Natural killer cell (primary cell): ENCODE data around the gene SLC6A1. TPM values are rescaled to one million over a fixed set of nuclear protein-coding genes. Genes with fewer than 3 reads are reported as not detected.

Source experiments
- ATAC-seq, 3 donors: fragments of 150-1000 bp in 2 of 3; fragments of 200-7000 bp in 1 of 3; cut with Tn5 transposase; 1 replicate in 1 of 3; 2 replicates in 2 of 3; pipeline ENCODE4 v1.10.0; 2021; ENCODE audit warnings: mild to moderate bottlenecking in 2 of 3, moderate library complexity in 2 of 3
- DNase-seq, 2 donors: peaks; one replicate each; pipeline versions ENCODE4 v3.0.0 to v3.0.0-alpha.2; 2013 to 2021; ENCODE audit warnings: mixed read lengths in 1 of 2
- H3K27ac ChIP-seq: one replicate; pipeline ENCODE4 v1.5.1; 2013; ENCODE audit warnings: mild to moderate bottlenecking, low read length
- H3K27me3 ChIP-seq: one replicate; pipeline ENCODE4 v1.6.1; 2013; ENCODE audit warnings: low read length; ENCODE audit not compliant: control insufficient read depth, insufficient read depth
- H3K36me3 ChIP-seq: one replicate; pipeline ENCODE4 v1.6.1; 2013; ENCODE audit warnings: low read length; ENCODE audit not compliant: control insufficient read depth, insufficient read depth
- H3K4me1 ChIP-seq: one replicate; pipeline ENCODE4 v1.6.1; 2013; ENCODE audit warnings: low read length; ENCODE audit not compliant: control insufficient read depth, insufficient read depth
- H3K4me3 ChIP-seq: one replicate; pipeline ENCODE4 v1.5.1; 2013; ENCODE audit warnings: low read length
- H3K9me3 ChIP-seq: one replicate; pipeline ENCODE4 v1.6.1; 2013; ENCODE audit warnings: low read length; ENCODE audit not compliant: control insufficient read depth, insufficient read depth
- H3K27ac Mint-ChIP-seq, 2 donors: one replicate each; pipeline ENCODE4 v1.8.0; 2022; ENCODE audit warnings: mild to moderate bottlenecking in 2 of 2, mixed read lengths in 2 of 2, moderate library complexity in 1 of 2
- H3K27me3 Mint-ChIP-seq, 2 donors: one replicate each; pipeline ENCODE4 v1.8.0; 2022; ENCODE audit warnings: low read depth in 2 of 2, mixed read lengths in 2 of 2
- H3K36me3 Mint-ChIP-seq: one replicate; pipeline ENCODE4 v1.8.0; 2022; ENCODE audit warnings: mixed read lengths
- H3K4me1 Mint-ChIP-seq, 2 donors: one replicate each; pipeline ENCODE4 v1.8.0; 2022; ENCODE audit warnings: mixed read lengths in 2 of 2
- H3K4me3 Mint-ChIP-seq: one replicate; pipeline ENCODE4 v1.8.0; 2022; ENCODE audit warnings: mild to moderate bottlenecking, moderate library complexity, mixed read lengths
- H3K9me3 Mint-ChIP-seq, 2 donors: one replicate each; pipeline ENCODE4 v1.8.0; 2022; ENCODE audit warnings: mixed read lengths in 2 of 2
- WGBS: methylation state at CpG from one replicate; pipeline ENCODE4 v1.1.7; 2013; ENCODE audit warnings: missing lambda C conversion rate; ENCODE audit not compliant: insufficient coverage; 5-methylcytosine and 5-hydroxymethylcytosine counted together
- intact Hi-C: fragments of 100-400 bp; cut with micrococcal nuclease; formaldehyde crosslinking; loops from one replicate; pipeline ENCODE4 v1.14.2; 2022
- total RNA-seq, 4 donors: library from RNA; stranded (reverse); fragments of 120-200 nt in 1 of 4; gene quantifications; one replicate each; pipeline versions ENCODE4 v1.2.3 to v1.2.4, GENCODE V29; 2013 to 2022
- TF ChIP-seq, protein P1 (sequence below): fragments of 200-600 bp; IDR thresholded peaks from one replicate; pipeline ENCODE4 v1.8.0; 2022; ENCODE audit warnings: antibody characterized with exemption

Gene SLC6A1
- total RNA-seq, 3 donors from 2014 or later (not counting 1 experiment from before 2014, with no cell fraction given) = not detected

GRCh38 chr3:11010426-11011165 is 18.0 kb downstream of the SLC6A1 start:
- no peaks in the 10 kb centered on the region for H3K4me1 ChIP-seq
- 86% methylated on average over 15 of the region's 15 CpGs for WGBS
- no peaks in the 10 kb centered on the region for H3K9me3 Mint-ChIP-seq
- H3K36me3 Mint-ChIP-seq = no peaks in the 10 kb centered on the region
- no peak overlapping the region for H3K27ac Mint-ChIP-seq
- no peak overlapping the region for H3K27ac ChIP-seq
- no peak for DNase-seq
- no peaks in the 10 kb centered on the region for H3K4me1 Mint-ChIP-seq
- H3K9me3 ChIP-seq = no peaks in the 10 kb centered on the region
- no peaks in the 10 kb centered on the region for H3K36me3 ChIP-seq
- no peaks in the 10 kb centered on the region for H3K27me3 ChIP-seq
- no peak overlapping the region for H3K4me3 ChIP-seq
- no peaks in the 10 kb centered on the region for H3K27me3 Mint-ChIP-seq
- TF ChIP-seq, protein P1, sequence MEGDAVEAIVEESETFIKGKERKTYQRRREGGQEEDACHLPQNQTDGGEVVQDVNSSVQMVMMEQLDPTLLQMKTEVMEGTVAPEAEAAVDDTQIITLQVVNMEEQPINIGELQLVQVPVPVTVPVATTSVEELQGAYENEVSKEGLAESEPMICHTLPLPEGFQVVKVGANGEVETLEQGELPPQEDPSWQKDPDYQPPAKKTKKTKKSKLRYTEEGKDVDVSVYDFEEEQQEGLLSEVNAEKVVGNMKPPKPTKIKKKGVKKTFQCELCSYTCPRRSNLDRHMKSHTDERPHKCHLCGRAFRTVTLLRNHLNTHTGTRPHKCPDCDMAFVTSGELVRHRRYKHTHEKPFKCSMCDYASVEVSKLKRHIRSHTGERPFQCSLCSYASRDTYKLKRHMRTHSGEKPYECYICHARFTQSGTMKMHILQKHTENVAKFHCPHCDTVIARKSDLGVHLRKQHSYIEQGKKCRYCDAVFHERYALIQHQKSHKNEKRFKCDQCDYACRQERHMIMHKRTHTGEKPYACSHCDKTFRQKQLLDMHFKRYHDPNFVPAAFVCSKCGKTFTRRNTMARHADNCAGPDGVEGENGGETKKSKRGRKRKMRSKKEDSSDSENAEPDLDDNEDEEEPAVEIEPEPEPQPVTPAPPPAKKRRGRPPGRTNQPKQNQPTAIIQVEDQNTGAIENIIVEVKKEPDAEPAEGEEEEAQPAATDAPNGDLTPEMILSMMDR = no peak
- intact Hi-C loops = no loop called here
- no peak for ATAC-seq
- H3K4me3 Mint-ChIP-seq = no peak overlapping the region

GRCh38 chr3:11014253-11014652 is 21.7 kb downstream of the SLC6A1 start:
- Mint-ChIP-seq H3K9me3 (no peaks in the 10 kb centered on the region), H3K4me1 (no peaks in the 10 kb centered on the region), H3K4me3 (no peak overlapping the region), H3K36me3 (no peaks in the 10 kb centered on the region), H3K27me3 (peaks cover 0 to 8% of the 10 kb centered on the region in 2 donors), H3K27ac (no peak overlapping the region)
- Histone ChIP-seq H3K9me3 (no peaks in the 10 kb centered on the region), H3K27me3 (no peaks in the 10 kb centered on the region), H3K4me1 (no peaks in the 10 kb centered on the region), H3K36me3 (no peaks in the 10 kb centered on the region), H3K4me3 (no peak overlapping the region), H3K27ac (no peak overlapping the region)
- DNase-seq (no peak), ATAC-seq (no peak)
- intact Hi-C loops = no loop called here
- WGBS = 92% methylated on average over 4 of the region's 4 CpGs
- TF ChIP-seq, protein P1 = no peak

GRCh38 chr3:11014752-11015151 is 22.2 kb downstream of the SLC6A1 start:
- H3K27me3 ChIP-seq = no peaks in the 10 kb centered on the region
- no peaks in the 10 kb centered on the region for H3K9me3 ChIP-seq
- Mint-ChIP-seq H3K4me3 (no peak overlapping the region), H3K4me1 (no peaks in the 10 kb centered on the region), H3K9me3 (no peaks in the 10 kb centered on the region), H3K36me3 (no peaks in the 10 kb centered on the region), H3K27me3 (peaks cover 0 to 8% of the 10 kb centered on the region in 2 donors), H3K27ac (no peak overlapping the region)
- TF ChIP-seq, protein P1 = no peak
- WGBS = 91% methylated on average over 13 of the region's 15 CpGs
- ATAC-seq = no peak
- intact Hi-C loops = no loop called here
- no peak for DNase-seq
- no peak overlapping the region for H3K27ac ChIP-seq
- no peaks in the 10 kb centered on the region for H3K4me1 ChIP-seq
- no peaks in the 10 kb centered on the region for H3K36me3 ChIP-seq
- H3K4me3 ChIP-seq = no peak overlapping the region

GRCh38 chr3:11015369-11015768 is 22.8 kb downstream of the SLC6A1 start:
- intact Hi-C loops = no loop called here
- Histone ChIP-seq H3K36me3 (no peaks in the 10 kb centered on the region), H3K9me3 (no peaks in the 10 kb centered on the region), H3K4me1 (no peaks in the 10 kb centered on the region), H3K27ac (no peak overlapping the region), H3K27me3 (no peaks in the 10 kb centered on the region), H3K4me3 (no peak overlapping the region)
- DNase-seq (no peak), ATAC-seq (no peak)
- Mint-ChIP-seq H3K4me3 (no peak overlapping the region), H3K27ac (no peak overlapping the region), H3K4me1 (no peaks in the 10 kb centered on the region), H3K36me3 (no peaks in the 10 kb centered on the region), H3K27me3 (peaks cover 0 to 8% of the 10 kb centered on the region in 2 donors), H3K9me3 (no peaks in the 10 kb centered on the region)
- TF ChIP-seq, protein P1 = no peak
- 84% methylated on average over 16 of the region's 16 CpGs for WGBS
